H1 (cell line): ENCODE data around the gene GNAL. TPM values are rescaled to one million over a fixed set of nuclear protein-coding genes. Genes with fewer than 3 reads are reported as not detected.

Experiments
- CTCF ChIA-PET: fragments of 300-600 bp; sonication (Branson Sonifier 250); formaldehyde crosslinking; loops from one replicate; lab custom pipeline; 2021; ENCODE audit not compliant: partially characterized antibody; lab: Charles Lee
- POLR2A ChIA-PET: fragments of 300-600 bp; sonication (Branson Sonifier 250); formaldehyde crosslinking; loops from one replicate; lab custom pipeline; 2021; ENCODE audit warnings: inconsistent platforms; ENCODE audit not compliant: partially characterized antibody; lab: Charles Lee
- DNase-seq, 2 experiments: peaks; one replicate each; pipeline versions ENCODE4 v3.0.0 to v3.0.0-alpha.2; 2010 to 2022; ENCODE audit warnings: low spot score in 2 of 2, low read depth in 1 of 2, mixed read lengths in 1 of 2
- FAIRE-seq: peaks from 2 replicates; lab custom pipeline; 2011; peaks lifted over from hg19 to GRCh38; lab: Jason Lieb, UNC
- H2AFZ ChIP-seq: 2 replicates; pipeline ENCODE4 v1.8.1; 2012; ENCODE audit warnings: low read length, inconsistent platforms
- H2AK5ac ChIP-seq: 2 replicates; pipeline ENCODE4 v1.6.1; 2013; ENCODE audit warnings: low read depth, low read length
- H2BK120ac ChIP-seq: replicated peaks from 2 replicates; pipeline ENCODE3; 2013; ENCODE audit warnings: low read depth, low read length, inconsistent platforms
- H2BK12ac ChIP-seq: 2 replicates; pipeline ENCODE4 v1.6.1; 2013; ENCODE audit warnings: low read depth, low read length
- H2BK15ac ChIP-seq: 2 replicates; pipeline ENCODE4 v1.6.1; 2013; ENCODE audit warnings: low read length
- H2BK20ac ChIP-seq: 2 replicates; pipeline ENCODE4 v1.6.1; 2013; ENCODE audit warnings: low read length
- H2BK5ac ChIP-seq: 2 replicates; pipeline ENCODE4 v1.6.1; 2013; ENCODE audit warnings: low read depth, low read length
- H3K14ac ChIP-seq: 2 replicates; pipeline ENCODE4 v1.6.1; 2013; ENCODE audit warnings: inconsistent platforms; ENCODE audit not compliant: insufficient read length
- H3K18ac ChIP-seq: 2 replicates; pipeline ENCODE4 v1.6.1; 2013; ENCODE audit warnings: low read length; ENCODE audit errors: extremely low read depth
- H3K23ac ChIP-seq: 2 replicates; pipeline ENCODE4 v1.6.1; 2013; ENCODE audit warnings: inconsistent platforms; ENCODE audit not compliant: insufficient read length
- H3K23me2 ChIP-seq: 2 replicates; pipeline ENCODE4 v1.6.1; 2013; ENCODE audit warnings: low read depth, low read length
- H3K27ac ChIP-seq: 2 replicates; pipeline ENCODE4 v1.6.1; 2011; ENCODE audit warnings: low read depth, low read length, inconsistent platforms
- H3K27me3 ChIP-seq, 4 experiments: replicated peaks in 1 of 4; 1 replicate in 1 of 4; 2 replicates in 3 of 4; pipeline versions ENCODE4 v1.6.1 to v1.8.1; 2011 to 2013; ENCODE audit warnings: low read length in 3 of 4, mild to moderate bottlenecking in 3 of 4, inconsistent platforms in 2 of 4, mixed read lengths in 2 of 4, moderate library complexity in 1 of 4; ENCODE audit not compliant: control insufficient read depth in 3 of 4, insufficient read depth in 3 of 4; ENCODE audit errors: extremely low read depth in 1 of 4
- H3K36me3 ChIP-seq, 4 experiments: 2 replicates each; pipeline versions ENCODE4 v1.6.1 to v1.8.1; 2011 to 2013; ENCODE audit warnings: mild to moderate bottlenecking in 4 of 4, low read length in 3 of 4, moderate library complexity in 2 of 4, control low read depth in 1 of 4, inconsistent platforms in 1 of 4; ENCODE audit not compliant: insufficient read depth in 4 of 4, control insufficient read depth in 2 of 4
- H3K4ac ChIP-seq: replicated peaks from 2 replicates; pipeline ENCODE3; 2013; ENCODE audit warnings: low read length, low read depth, mixed read lengths, inconsistent platforms; ENCODE audit not compliant: insufficient read length
- H3K4me1 ChIP-seq, 4 experiments: replicated peaks in 1 of 4; 1 replicate in 1 of 4; 2 replicates in 3 of 4; pipeline versions ENCODE4 v1.6.1 to v1.8.1; 2011 to 2013; ENCODE audit warnings: low read length in 3 of 4, inconsistent platforms in 2 of 4, mixed read lengths in 1 of 4; ENCODE audit not compliant: insufficient read depth in 4 of 4, control insufficient read depth in 3 of 4
- H3K4me2 ChIP-seq, 2 experiments: 2 replicates each; pipeline versions ENCODE4 v1.6.1 to v1.8.1; 2011 to 2013; ENCODE audit warnings: low read depth in 2 of 2, low read length in 2 of 2, control low read depth in 1 of 2, inconsistent platforms in 1 of 2, mild to moderate bottlenecking in 1 of 2; ENCODE audit not compliant: insufficient read depth in 1 of 2
- H3K4me3 ChIP-seq, 4 experiments: fragments of 200-600, 300-600 bp in 1 of 4; sonication (generic), shearing (Covaris generic), sonication (Bioruptor Twin) in 1 of 4; 2 replicates each; pipeline versions ENCODE4 v1.5.1 to v1.8.1; 2011 to 2016; ENCODE audit warnings: low read length in 4 of 4, low read depth in 3 of 4, control low read depth in 2 of 4, inconsistent platforms in 2 of 4, mild to moderate bottlenecking in 2 of 4, mixed read lengths in 1 of 4, moderate library complexity in 1 of 4; ENCODE audit not compliant: insufficient read depth in 2 of 4; ENCODE audit errors: extremely low read depth in 1 of 4
- H3K56ac ChIP-seq: replicated peaks from 2 replicates; pipeline ENCODE3; 2013; ENCODE audit warnings: low read depth, mild to moderate bottlenecking, mixed read lengths, low read length, inconsistent platforms; ENCODE audit not compliant: insufficient read length
- H3K79me1 ChIP-seq: 2 replicates; pipeline ENCODE4 v1.6.1; 2013; ENCODE audit warnings: low read depth, low read length, control low read depth
- H3K79me2 ChIP-seq, 2 experiments: 2 replicates each; pipeline versions ENCODE4 v1.6.1 to v1.8.1; 2012 to 2013; ENCODE audit warnings: low read length in 2 of 2, mild to moderate bottlenecking in 2 of 2, inconsistent platforms in 1 of 2; ENCODE audit not compliant: insufficient read depth in 2 of 2, control insufficient read depth in 1 of 2
- H3K9ac ChIP-seq, 4 experiments: replicated peaks in 1 of 4; 1 replicate in 1 of 4; 2 replicates in 3 of 4; pipeline versions ENCODE4 v1.6.1 to v1.8.1; 2011 to 2013; ENCODE audit warnings: low read depth in 3 of 4, low read length in 3 of 4, control low read depth in 2 of 4, mild to moderate bottlenecking in 2 of 4, moderate library complexity in 2 of 4, inconsistent platforms in 1 of 4; ENCODE audit errors: extremely low read depth in 1 of 4
- H3K9me3 ChIP-seq, 2 experiments: 2 replicates each; pipeline versions ENCODE4 v1.6.1 to v1.8.1; 2012 to 2013; ENCODE audit warnings: mild to moderate bottlenecking in 2 of 2, moderate library complexity in 2 of 2, control low read depth in 1 of 2, inconsistent platforms in 1 of 2, low read depth in 1 of 2, low read length in 1 of 2, mixed read lengths in 1 of 2; ENCODE audit not compliant: insufficient read depth in 2 of 2
- H4K20me1 ChIP-seq, 2 experiments: replicated peaks in 1 of 2; 2 replicates each; pipeline versions ENCODE3 to v1.8.1; 2011 to 2013; ENCODE audit warnings: inconsistent platforms in 2 of 2, low read length in 2 of 2, mild to moderate bottlenecking in 1 of 2; ENCODE audit not compliant: insufficient read depth in 2 of 2, control insufficient read depth in 1 of 2
- H4K5ac ChIP-seq: 2 replicates; pipeline ENCODE4 v1.6.1; 2013; ENCODE audit warnings: low read length, low read depth, mixed read lengths, inconsistent platforms; ENCODE audit not compliant: insufficient read length
- H4K8ac ChIP-seq: 2 replicates; pipeline ENCODE4 v1.8.0; 2013; ENCODE audit warnings: mild to moderate bottlenecking, moderate library complexity, low read length, inconsistent platforms; ENCODE audit not compliant: insufficient read depth; ENCODE audit errors: extremely low read depth
- H4K91ac ChIP-seq: replicated peaks from 2 replicates; pipeline ENCODE3; 2013; ENCODE audit warnings: low read length, mixed read lengths, inconsistent platforms; ENCODE audit not compliant: insufficient read length
- ATF3 ChIP-seq: IDR thresholded peaks from 2 replicates; pipeline ENCODE4 v1.6.1; 2011; ENCODE audit warnings: low read depth, mild to moderate bottlenecking, low read length; ENCODE audit not compliant: insufficient read depth
- CREB1 ChIP-seq: IDR thresholded peaks from 2 replicates; pipeline ENCODE4 v1.6.1; 2012; ENCODE audit warnings: inconsistent platforms
- EZH2 ChIP-seq: fragments of 200-600 bp; sonication (generic); IDR thresholded peaks from 2 replicates; pipeline ENCODE4 v1.7.1; 2012; ENCODE audit warnings: low read depth, mild to moderate bottlenecking, moderate library complexity, low read length, inconsistent platforms; ENCODE audit not compliant: severe bottlenecking
- KDM4A ChIP-seq: IDR thresholded peaks from one replicate; pipeline ENCODE4 v1.7.1; 2012; ENCODE audit warnings: low read depth, mild to moderate bottlenecking, moderate library complexity, low read length, inconsistent platforms; ENCODE audit not compliant: severe bottlenecking
- MAFK ChIP-seq: IDR thresholded peaks from 2 replicates; pipeline ENCODE4 v1.6.1; 2012; ENCODE audit warnings: low read depth, mild to moderate bottlenecking, improper control_type of control experiment, low read length
- SIRT6 ChIP-seq: IDR thresholded peaks from one replicate; pipeline ENCODE4 v1.7.1; 2012; ENCODE audit warnings: low read length, inconsistent platforms
- TAF7 ChIP-seq: optimal IDR thresholded peaks from 2 replicates; pipeline ENCODE3; 2011; ENCODE audit warnings: low read depth, mild to moderate bottlenecking, inconsistent platforms, low read length, moderate library complexity, borderline replicate concordance
- TBP ChIP-seq: IDR thresholded peaks from 2 replicates; pipeline ENCODE4 v1.6.1; 2011; ENCODE audit warnings: low read depth, low read length, improper control_type of control experiment
- WGBS, 2 experiments: shearing (Covaris generic) in 1 of 2; methylation state at CpG; one replicate each; pipeline versions ENCODE4 v1.1.6 to v1.1.7; 2013 to 2015; ENCODE audit warnings: low lambda C conversion rate in 2 of 2, mixed read lengths in 2 of 2, inconsistent platforms in 1 of 2, low coverage in 1 of 2, missing lambda C conversion rate in 1 of 2; ENCODE audit not compliant: insufficient replicate concordance in 2 of 2, insufficient coverage in 1 of 2, insufficient read length in 1 of 2; ENCODE audit errors: extremely low coverage in 1 of 2, missing lambda C conversion rate in 1 of 2; 5-methylcytosine and 5-hydroxymethylcytosine counted together
- polyA plus RNA-seq, 7 experiments: library from polyadenylated mRNA; depleted of rRNA in 3 of 7; stranded (reverse) in 5 of 7; unstranded in 2 of 7; fragments of >200 nt in 5 of 7; fragments of 200-250 nt in 2 of 7; gene quantifications; 1 replicate in 5 of 7; 2 replicates in 1 of 7; 4 replicates in 1 of 7; pipeline versions ENCODE4 v1.2.1 to v1.2.3, GENCODE V29; 2011 to 2013; ENCODE audit warnings: missing spikeins in 2 of 7, mixed read lengths in 2 of 7
- total RNA-seq: library from RNA; stranded (reverse); fragmentation: NEBNext Ultra II Directional; extraction: Animal tissue kit (Norgen Biotek cat#: 25700); gene quantifications from 2 replicates; pipeline ENCODE4 v1.2.1, GENCODE V29; 2021
- TF ChIP-seq, protein P1 (sequence below): IDR thresholded peaks from 2 replicates; pipeline ENCODE4 v1.6.1; 2011; ENCODE audit warnings: low read length, improper control_type of control experiment

GNAL gene
- total and polyA plus RNA-seq, 2 of the 8 experiments (the other 6 are each of a cell fraction or from before 2014, with no cell fraction given): 13.2 to 18.3 TPM

DNA sequence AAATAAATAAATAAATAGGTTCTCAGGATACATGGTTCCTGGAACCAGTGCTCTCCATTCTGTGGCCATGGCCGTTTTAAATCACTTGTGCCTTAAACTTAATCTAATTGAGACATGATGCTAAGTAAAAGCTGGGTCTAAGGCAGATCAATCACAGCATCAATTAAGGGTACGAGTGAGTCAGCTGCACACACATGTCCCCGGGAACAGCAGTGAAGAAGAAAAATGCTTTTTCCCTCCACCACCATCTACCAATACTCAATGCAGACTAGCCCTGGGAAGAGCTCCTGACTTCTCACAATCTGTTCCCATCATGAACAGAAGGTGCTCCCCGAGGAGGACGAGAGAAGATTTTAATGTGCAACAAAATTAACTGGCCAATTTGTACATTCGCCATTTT lies 155.4 kb downstream of the GNAL start:
- H3K36me3 ChIP-seq: no peaks in the 10 kb centered on the region
- H3K27me3 ChIP-seq: no peaks in the 10 kb centered on the region
- no peaks in the 10 kb centered on the region for H3K23me2 ChIP-seq
- no peak overlapping the region for H3K4me2 ChIP-seq
- H3K23ac ChIP-seq: no peak overlapping the region
- no peak overlapping the region for H2AK5ac ChIP-seq
- POLR2A ChIA-PET: interaction anchor here (0.9 to 1.6 kb wide), 2 partner anchors 31 to 136 kb away, joined by 3 to 4 read pairs; no protein-coding TSS in a partner anchor
- H4K20me1 ChIP-seq: no peaks in the 10 kb centered on the region
- no peaks in the 10 kb centered on the region; a peak in 1 of 7 replicates for H3K4me1 ChIP-seq
- no peak overlapping the region for H4K8ac ChIP-seq
- no peak overlapping the region for H2AFZ ChIP-seq
- H3K14ac ChIP-seq: no peak overlapping the region
- CTCF ChIA-PET: interaction anchor here (0.7 to 1.2 kb wide), 2 partner anchors 8 to 15 kb away, joined by 3 read pairs; no protein-coding TSS in a partner anchor
- TF ChIP-seq KDM4A: no peak
- TF ChIP-seq TAF7: no peak
- TF ChIP-seq, protein P1, sequence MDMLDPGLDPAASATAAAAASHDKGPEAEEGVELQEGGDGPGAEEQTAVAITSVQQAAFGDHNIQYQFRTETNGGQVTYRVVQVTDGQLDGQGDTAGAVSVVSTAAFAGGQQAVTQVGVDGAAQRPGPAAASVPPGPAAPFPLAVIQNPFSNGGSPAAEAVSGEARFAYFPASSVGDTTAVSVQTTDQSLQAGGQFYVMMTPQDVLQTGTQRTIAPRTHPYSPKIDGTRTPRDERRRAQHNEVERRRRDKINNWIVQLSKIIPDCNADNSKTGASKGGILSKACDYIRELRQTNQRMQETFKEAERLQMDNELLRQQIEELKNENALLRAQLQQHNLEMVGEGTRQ: no peak
- TF ChIP-seq SIRT6: no peak
- TF ChIP-seq TBP: no peak
- no peak for TF ChIP-seq MAFK
- no peak for TF ChIP-seq EZH2
- no peak for TF ChIP-seq CREB1
- TF ChIP-seq ATF3: no peak
- TF ChIP-seq, all 59 proteins: peak for 0
- no peak overlapping the region for H2BK12ac ChIP-seq
- no peak overlapping the region for H3K4me3 ChIP-seq
- no peak overlapping the region for H2BK5ac ChIP-seq
- H3K9me3 ChIP-seq: no peaks in the 10 kb centered on the region
- FAIRE-seq (no peak), DNase-seq (no peak)
- no peak overlapping the region for H3K27ac ChIP-seq
- H4K5ac ChIP-seq: no peak overlapping the region
- H3K18ac ChIP-seq: no peak overlapping the region
- no peaks in the 10 kb centered on the region; the same call in 1 of the 2 replicates for H3K79me1 ChIP-seq
- no peak overlapping the region for H3K4ac ChIP-seq
- no peak overlapping the region for H2BK15ac ChIP-seq
- no peak overlapping the region for H2BK120ac ChIP-seq
- H2BK20ac ChIP-seq: no peak overlapping the region
- H3K79me2 ChIP-seq: no peaks in the 10 kb centered on the region
- WGBS, 2 experiments: 95% methylated on average over 6 of the region's 6 CpGs; no CpG with 5 or more reads in 1 of the 2 experiments
- no peak overlapping the region for H3K56ac ChIP-seq
- no peak overlapping the region for H4K91ac ChIP-seq
- H3K9ac ChIP-seq: no peak overlapping the region
